ENCODE results near the gene F11R.

Gene F11R

GRCh38 chr1:161039154-161039545, 18.2 kb upstream of the F11R start:
- Histone ChIP-seq H3K4me3 (ENCODE audit: low read depth, low read length) (peak overlapping the region; percentile 89), H3K4me1 (ENCODE audit: control insufficient read depth, insufficient read depth, low read length) (peaks cover 10% of the 10 kb centered on the region), H3K9me3 (ENCODE audit: control insufficient read depth, insufficient read depth, low read depth, low read length) (no peaks in the 10 kb centered on the region), H3K27ac (ENCODE audit: extremely low read depth, low read depth, low read length) (peak overlapping the region; percentile 46), H3K36me3 (ENCODE audit: control insufficient read depth in 2 of 2, insufficient read depth in 1 of 2, low read length in 2 of 2) (peaks cover 10 to 52% of the 10 kb centered on the region in 2 experiments)
- ChIA-PET POLR2A (interaction anchor here (0.6 to 3.4 kb wide), 4 partner anchors 18 to 186 kb away, joined by 3 to 26 read pairs (median 5); partner anchors contain the start of gene F11R), CTCF (interaction anchor here (0.6 to 2.2 kb wide), 7 partner anchors 10 to 96 kb away, joined by 3 to 10 read pairs (median 3); partner anchors contain the start of genes F11R, NIT1 and PFDN2)
- TF ChIP-seq SCRT2 (tag by site-specific recombination; IDR thresholded peaks at IDR 0.05), result peak; percentile 8
- peak; percentile 92 for TF ChIP-seq ZNF362 (tag by site-specific recombination; IDR thresholded peaks at IDR 0.05)
- TF ChIP-seq GFI1B (tag by site-specific recombination; IDR thresholded peaks at IDR 0.05), result no peak

- Histone ChIP-seq H3K4me3 (ENCODE audit: low read depth, low read length) (peak within 1 kb of the TSS; percentile 89), H3K9me3 (ENCODE audit: control insufficient read depth, insufficient read depth, low read depth, low read length) (no peaks in the 10 kb centered on the region), H3K4me1 (ENCODE audit: control insufficient read depth, insufficient read depth, low read length) (peaks cover 10% of the 10 kb centered on the region), H3K36me3 (ENCODE audit: control insufficient read depth in 2 of 2, insufficient read depth in 1 of 2, low read length in 2 of 2) (peaks cover 10 to 52% of the 10 kb centered on the region in 2 experiments), H3K27ac (ENCODE audit: extremely low read depth, low read depth, low read length) (peak within 1 kb of the TSS; percentile 70)
- CTCF ChIA-PET, result interaction anchor here (0.6 to 2.2 kb wide), 5 partner anchors 11 to 97 kb away, joined by 3 to 10 read pairs (median 5); partner anchors contain the start of gene F11R
- POLR2A ChIA-PET, result interaction anchor here (0.6 to 3.4 kb wide), 6 partner anchors 17 to 187 kb away, joined by 3 to 26 read pairs (median 3); partner anchors contain the start of gene F11R
- TF ChIP-seq HOXA7 (CRISPR knock-in tag; IDR thresholded peaks at IDR 0.05; ENCODE audit: borderline replicate concordance) (no peak), ZNF571 (tag by site-specific recombination; IDR thresholded peaks at IDR 0.05) (no peak), MEIS1 (CRISPR knock-in tag; IDR thresholded peaks at IDR 0.05; ENCODE audit: borderline replicate concordance) (no peak), ZBTB21 (tag by site-specific recombination; IDR thresholded peaks at IDR 0.05) (no peak), ZNF239 (tag by site-specific recombination; IDR thresholded peaks at IDR 0.05) (no peak), ZNF624 (tag by site-specific recombination; IDR thresholded peaks at IDR 0.05) (no peak), ZNF426 (tag by site-specific recombination; IDR thresholded peaks at IDR 0.05) (no peak), HIC1 (tag by site-specific recombination; IDR thresholded peaks at IDR 0.05) (no peak; the same call in 1 of the 2 replicates), REST (tag by site-specific recombination; IDR thresholded peaks at IDR 0.05) (no peak), EGR2 (tag by site-specific recombination; IDR thresholded peaks at IDR 0.05; ENCODE audit: low read depth) (peak; percentile 73), ZNF132 (tag by site-specific recombination; IDR thresholded peaks at IDR 0.05; ENCODE audit: borderline replicate concordance) (no peak), ZNF561 (tag by site-specific recombination; IDR thresholded peaks at IDR 0.05; ENCODE audit: borderline replicate concordance) (no peak), ZNF423 (tag by site-specific recombination; IDR thresholded peaks at IDR 0.05) (no peak), ZNF626 (tag by site-specific recombination; IDR thresholded peaks at IDR 0.05) (no peak), ZNF639 (tag by site-specific recombination; IDR thresholded peaks at IDR 0.05) (no peak), MYNN (tag by site-specific recombination; IDR thresholded peaks at IDR 0.05; ENCODE audit: borderline replicate concordance) (no peak), SCRT2 (tag by site-specific recombination; IDR thresholded peaks at IDR 0.05) (peak; percentile 94), ZBTB26 (tag by site-specific recombination; optimal IDR thresholded peaks at IDR 0.05) (peak; percentile 48), ZBTB10 (tag by site-specific recombination; IDR thresholded peaks at IDR 0.05) (no peak)
Measured at GRCh38 chr1:161038523-161039153, 17.7 kb upstream of the F11R start, which contains the start of gene TSTD1. TSS of gene TSTD1 (minus strand) at chr1:161038964. CDS start at chr1:161038889, 75 bp downstream.
